Ramos (cell line): ENCODE measurements around the gene DDAH1.
"Not testable (repeated sequence)": the region's sequence is repeated elsewhere in the genome, so short reads cannot be mapped to it uniquely, and the experiment has no call there.

ENCODE experiments used
- in situ Hi-C: fragments of 300-500 bp; cut with MboI; formaldehyde crosslinking; loops from one replicate; pipeline ENCODE4 v1.14.3; 2022; ENCODE audit warnings: low sequenced_read_pairs; ENCODE audit not compliant: unreplicated experiment

The DDAH1 gene

DNA sequence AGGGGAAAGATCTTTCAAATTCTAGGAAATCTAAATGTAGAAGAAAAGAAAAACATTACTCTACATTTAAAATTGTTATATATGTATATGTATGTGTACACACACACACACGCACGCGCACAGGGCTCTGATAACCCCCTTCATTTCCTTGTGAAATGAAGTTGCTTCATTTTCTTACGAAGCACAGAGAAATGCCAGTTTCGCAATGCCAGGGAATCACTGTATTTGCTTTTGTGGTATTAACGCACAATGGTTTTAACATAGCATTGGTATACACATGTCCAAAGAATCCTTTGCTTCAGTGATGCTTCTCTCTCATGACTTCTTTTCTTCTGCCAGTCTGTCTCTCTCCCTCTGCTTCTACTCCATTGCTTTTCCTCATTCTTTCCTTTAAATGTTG lies 8.4 kb upstream of the DDAH1 start:
- in situ Hi-C loops: no loop called here

- in situ Hi-C loops: no loop called here
Measured at GRCh38 chr1:85471558-85471957, 6.6 kb upstream of the DDAH1 start.

DNA sequence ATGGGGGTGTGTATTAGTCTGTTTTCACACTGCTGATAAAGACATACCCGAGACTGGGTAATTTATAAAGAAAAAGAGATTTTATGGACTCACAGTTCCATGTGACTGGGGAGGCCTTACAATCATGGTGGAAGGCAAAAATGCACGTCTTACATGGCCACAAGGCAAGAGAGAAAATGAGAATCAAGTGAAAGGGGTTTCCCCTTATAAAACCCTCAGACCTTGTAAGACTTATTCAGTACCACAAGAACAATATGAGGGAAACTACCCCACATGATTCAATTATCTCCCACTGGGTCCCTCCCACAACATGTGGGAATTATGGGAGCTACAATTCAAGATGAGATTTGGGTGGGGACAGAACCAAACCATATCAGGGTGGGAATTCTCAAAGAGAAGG lies 5.2 kb upstream of the DDAH1 start:
- in situ Hi-C loops: not testable (repeated sequence)

GRCh38 chr1:85467929-85468540 lies 3.1 kb upstream of the DDAH1 start:
- in situ Hi-C loops: no loop called here

DNA sequence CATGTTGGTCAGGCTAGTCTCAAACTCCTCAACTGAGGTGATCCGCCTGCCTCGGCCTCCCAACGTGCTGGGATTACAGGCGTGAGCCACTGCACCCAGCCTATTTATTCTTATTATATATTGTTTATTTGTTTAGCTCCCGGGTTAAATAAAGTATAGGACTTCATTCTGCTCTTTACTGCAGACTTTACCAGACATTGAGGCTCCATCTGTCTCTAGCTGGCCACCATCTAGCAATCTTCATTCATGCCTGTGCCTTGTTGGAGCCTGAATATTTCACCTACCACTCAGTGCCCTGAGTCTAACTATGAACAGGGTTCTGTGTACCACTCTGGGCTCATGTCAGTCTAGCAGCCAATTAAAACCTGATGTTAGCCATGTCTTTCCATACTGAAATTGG lies 2.1 kb upstream of the DDAH1 start:
- in situ Hi-C loops: no loop called here

GRCh38 chr1:85465786-85466134 lies 801 bp upstream of the DDAH1 start:
- in situ Hi-C loops: no loop called here

DNA sequence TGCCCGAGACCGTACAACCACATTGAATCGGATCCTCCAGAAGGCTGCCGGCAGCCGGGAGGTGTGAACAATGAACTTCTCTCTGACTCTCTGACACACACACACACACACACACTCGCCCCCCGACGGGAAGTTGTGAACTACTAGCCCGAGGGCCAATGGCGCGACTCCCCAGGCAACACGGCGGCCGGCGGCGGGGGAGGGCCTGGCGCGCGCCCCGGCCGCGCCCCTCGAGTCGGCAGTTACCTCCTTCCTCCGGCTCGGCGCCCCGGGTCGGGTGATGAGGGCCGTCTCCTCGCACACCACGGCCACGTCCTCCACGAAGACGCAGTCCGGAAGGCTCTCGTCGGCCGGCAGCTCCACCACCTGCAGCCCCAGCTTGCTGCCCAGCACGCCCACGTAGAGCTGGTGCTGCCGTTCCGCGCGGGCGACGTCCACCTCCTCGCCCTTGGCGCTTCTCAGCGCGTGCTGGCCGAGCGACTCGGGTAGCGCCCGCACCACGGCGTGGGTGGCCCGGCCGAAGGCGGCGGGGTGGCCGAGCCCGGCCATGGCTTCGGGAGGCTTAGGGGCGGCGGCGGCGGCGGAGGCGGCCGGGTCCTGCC lies 361 bp downstream of the DDAH1 start:
- in situ Hi-C loops: no loop called here

DNA sequence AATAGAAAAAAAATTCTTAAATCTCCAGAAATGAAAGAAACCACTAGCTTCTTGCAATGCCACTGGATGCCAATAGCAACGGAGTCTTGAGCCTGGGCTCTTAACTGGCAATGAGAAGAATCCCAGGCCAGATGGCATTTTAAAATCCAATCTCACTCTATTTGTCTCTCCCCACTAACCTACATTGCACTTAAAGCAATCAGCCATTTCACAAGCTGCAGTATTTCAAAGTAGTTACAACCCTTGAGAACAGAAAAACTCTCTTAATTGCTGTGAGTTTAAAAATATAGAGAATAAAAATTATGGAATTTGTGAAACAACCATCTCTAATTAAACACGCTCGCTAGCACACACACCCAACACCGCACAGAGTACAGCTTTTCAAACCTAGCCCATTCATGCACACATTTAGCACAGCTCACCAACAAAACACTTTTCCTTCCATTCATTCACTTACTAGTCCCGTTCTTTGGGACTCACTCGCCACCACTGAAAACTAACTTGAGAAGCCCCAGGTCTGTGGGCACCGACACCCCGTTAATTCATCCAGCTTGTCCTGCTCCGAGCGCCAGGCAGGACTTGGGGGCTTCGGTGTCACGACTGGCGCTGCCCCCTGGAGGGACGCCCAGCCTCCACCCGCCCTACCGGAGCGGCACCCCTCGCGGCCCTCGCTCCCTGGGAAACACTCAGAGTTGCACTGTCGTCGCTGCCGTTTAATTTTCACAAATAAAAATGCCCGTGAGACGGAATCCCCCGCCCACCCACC lies 1.0 kb downstream of the DDAH1 start:
- in situ Hi-C loops: no loop called here

DNA sequence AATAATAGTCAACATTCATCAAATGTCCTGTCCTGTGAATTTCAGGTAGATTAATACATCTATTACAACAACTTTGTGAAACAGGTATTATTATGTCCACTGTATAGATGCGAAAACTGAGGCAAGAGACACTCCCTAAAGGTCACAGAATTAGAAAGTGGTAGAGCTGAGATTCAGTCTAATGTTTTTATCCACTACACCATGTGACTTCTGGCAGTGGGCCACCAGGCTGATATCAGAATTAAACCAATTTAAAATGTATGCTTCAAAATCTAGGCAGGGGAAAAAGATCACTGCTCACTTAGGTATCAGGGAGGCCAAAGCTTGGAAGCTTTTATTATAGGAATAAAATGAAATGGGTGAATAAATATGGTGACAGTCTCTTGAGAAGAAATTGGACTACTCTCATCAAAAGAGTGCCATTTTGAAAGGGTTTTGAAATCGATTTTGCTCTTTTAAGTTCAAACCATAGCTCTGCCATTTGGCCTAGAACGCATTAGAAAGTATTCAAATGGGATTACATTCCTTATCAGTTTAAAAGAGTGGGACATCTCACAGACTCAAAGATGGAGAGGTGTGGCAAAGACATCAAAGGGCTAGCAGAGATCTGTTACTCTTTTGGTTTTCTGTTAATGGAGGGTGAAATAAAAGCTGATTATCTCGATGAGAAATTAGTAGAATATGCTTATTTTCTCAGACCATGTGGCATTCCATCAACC lies 1.9 kb downstream of the DDAH1 start:
- in situ Hi-C loops: no loop called here

DNA sequence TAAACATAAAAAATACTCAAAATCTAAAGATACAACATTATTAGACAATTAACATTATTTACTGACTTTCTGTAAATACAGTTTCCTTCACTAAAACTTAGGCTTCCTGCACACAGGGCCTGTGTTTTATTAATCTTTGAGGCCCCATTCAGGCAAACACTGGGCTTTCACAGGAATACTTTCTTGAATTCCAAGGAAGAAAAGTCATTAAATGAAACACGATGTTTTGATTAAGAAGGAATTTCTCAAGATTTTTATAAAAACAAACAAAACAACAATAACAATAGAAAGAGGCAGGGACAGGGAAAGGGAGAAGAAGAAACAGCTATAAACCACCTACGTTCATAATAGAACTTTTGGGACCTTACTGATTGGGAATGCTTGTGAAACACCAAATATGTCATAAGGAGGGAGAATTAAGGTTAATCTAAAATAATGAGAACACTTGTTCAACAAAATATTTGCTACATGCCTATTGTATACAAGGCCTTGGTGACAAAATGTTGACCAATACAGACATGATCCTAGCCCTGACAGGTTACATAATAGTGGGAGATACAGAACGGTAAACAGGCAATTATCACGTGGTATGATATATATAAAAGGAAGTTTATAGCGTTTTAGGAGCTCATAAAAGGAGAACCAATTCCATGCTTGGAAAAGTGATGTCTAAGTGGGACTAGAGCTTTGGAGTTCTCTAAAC lies 3.6 kb downstream of the DDAH1 start:
- in situ Hi-C loops: no loop called here

DNA sequence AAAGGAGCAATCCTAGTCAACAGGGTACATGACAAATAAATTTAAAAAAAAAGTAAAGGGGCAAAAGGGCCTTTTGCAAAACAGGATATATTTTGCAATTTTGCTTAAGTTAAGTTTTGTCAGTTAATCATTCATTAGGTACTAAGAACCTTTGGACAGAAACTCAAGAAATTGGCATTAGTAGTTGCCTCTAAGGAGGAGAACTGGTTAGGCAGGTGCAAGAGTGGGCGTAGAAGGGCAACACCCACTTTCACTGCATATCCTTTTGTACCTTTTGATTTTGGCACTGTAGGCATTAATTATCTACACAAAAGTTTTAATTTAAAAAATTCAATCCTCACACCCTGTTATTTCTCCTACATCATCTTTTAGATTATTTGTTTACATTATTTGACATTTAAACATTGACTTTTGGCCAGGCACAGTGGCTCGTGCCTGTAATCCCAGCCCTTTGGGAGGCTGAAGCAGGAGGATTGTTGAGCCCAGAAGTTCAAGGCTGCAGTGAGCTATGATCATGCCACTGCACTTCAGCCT lies 4.3 kb downstream of the DDAH1 start:
- in situ Hi-C loops: no loop called here

DNA sequence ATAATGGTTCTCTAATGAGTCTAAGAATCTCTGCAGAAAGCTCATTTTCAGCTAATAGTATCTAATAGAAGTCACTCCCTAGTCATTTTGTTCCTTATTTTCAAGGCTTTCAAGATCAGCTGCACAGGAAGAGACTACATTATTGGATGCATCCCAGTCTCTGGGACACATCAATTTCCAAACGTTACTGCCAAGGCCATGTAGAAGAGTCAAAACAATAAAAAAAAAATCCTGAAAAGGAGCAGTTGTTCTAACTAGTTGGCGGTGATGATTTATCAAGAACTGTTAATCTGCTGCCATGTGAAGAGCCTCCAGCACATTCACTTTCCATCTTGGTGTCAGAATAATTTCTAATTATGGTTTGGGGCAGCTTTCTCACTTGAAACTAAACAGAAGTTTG lies 5.7 kb downstream of the DDAH1 start:
- in situ Hi-C loops: no loop called here

DNA sequence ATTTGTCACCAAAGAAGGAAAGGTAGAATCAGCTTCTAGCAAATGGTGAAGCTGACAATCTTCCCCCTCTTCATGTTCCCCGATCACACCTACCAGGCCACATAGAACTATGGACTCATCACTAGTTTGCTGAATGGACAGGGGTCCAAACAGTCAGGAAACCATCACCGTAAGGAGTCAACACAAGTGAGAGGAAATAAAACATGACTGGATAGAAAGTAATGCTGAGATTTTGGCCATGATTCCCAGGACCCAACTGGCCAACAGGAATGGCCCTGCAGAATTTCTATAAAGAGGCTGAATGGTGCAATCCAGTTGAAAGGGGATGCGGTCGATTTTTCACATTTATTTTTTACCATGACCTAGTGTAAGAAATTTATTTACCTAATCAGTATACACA lies 10.7 kb downstream of the DDAH1 start:
- in situ Hi-C loops: no loop called here

GRCh38 chr1:85453640-85454194 lies 11.2 kb downstream of the DDAH1 start:
- in situ Hi-C loops: no loop called here

DNA sequence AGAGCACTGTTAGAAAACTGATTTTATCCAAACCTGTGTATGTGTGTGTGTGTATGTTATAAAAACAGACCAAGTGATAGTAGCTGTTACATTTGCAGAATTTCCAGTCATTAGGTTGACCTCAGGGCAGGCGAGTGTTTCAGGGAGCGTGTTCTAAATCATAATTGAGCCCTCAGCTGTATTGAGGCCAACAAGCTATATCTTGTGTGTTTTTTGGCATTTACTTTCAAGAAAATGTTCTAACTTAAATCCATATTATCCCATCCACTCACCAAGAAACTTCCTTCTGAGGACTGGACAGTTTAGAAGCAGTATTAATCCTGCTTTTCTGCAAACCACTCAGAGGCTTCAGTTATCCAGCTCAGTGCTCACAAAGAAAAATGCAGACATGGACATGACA lies 12.0 kb downstream of the DDAH1 start:
- in situ Hi-C loops: no loop called here

GRCh38 chr1:85451236-85451830 lies 13.6 kb downstream of the DDAH1 start:
- in situ Hi-C loops: no loop called here

DNA sequence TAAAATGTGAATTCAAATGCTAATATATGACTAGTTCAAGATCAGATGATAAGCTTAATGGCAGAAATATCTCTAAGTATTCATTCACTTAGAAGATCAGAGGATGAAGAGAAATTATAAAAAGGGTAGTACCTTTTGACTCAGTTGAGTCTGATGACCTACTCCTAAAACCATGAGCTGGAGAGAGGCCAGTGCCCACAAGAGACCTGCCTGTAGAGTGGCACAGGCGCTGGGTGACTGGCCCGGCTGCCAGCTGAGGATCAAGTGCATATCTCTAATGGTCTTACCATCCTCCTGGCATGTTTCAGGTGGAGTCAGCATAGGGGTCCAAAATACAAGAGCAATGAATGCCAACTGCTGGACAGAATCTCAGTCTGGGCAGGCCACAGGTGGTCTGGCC lies 14.1 kb downstream of the DDAH1 start:
- in situ Hi-C loops: no loop called here

- in situ Hi-C loops: no loop called here
Measured at GRCh38 chr1:85449356-85449755, 15.6 kb downstream of the DDAH1 start.

GRCh38 chr1:85448358-85448757 lies 16.6 kb downstream of the DDAH1 start:
- in situ Hi-C loops: no loop called here
